GM23338 (cell line): Measurements from ENCODE around the gene UFD1. TPM values are rescaled to one million over a fixed set of nuclear protein-coding genes. Genes with fewer than 3 reads are reported as not detected.

ENCODE experiments used
- ATAC-seq: fragments of 200-7000 bp; cut with Tn5 transposase; 3 replicates; pipeline ENCODE4 v1.9.1; 2020
- DNase-seq: peaks from one replicate; pipeline ENCODE4 v3.0.0-alpha.2; 2015; ENCODE audit warnings: low spot score
- H2AFZ ChIP-seq: fragments of 200-600 bp; sonication (generic); 2 replicates; pipeline ENCODE4 v1.8.0; 2016; ENCODE audit warnings: antibody characterized with exemption, mild to moderate bottlenecking, moderate library complexity
- H3F3A ChIP-seq: fragments of 200-600 bp; sonication (generic); replicated peaks from 2 replicates; pipeline ENCODE4 v1.8.0; 2017; ENCODE audit warnings: antibody characterized with exemption, mixed run types, low read depth
- H3K27ac ChIP-seq: fragments of 200-600 bp; sonication (generic); 2 replicates; pipeline ENCODE4 v1.6.1; 2016; ENCODE audit warnings: low read depth
- H3K27me3 ChIP-seq: fragments of 200-600 bp; sonication (generic); 2 replicates; pipeline ENCODE4 v1.8.0; 2016; ENCODE audit warnings: mild to moderate bottlenecking, mixed run types, moderate library complexity; ENCODE audit not compliant: insufficient read depth
- H3K36me3 ChIP-seq: fragments of 200-600 bp; sonication (generic); 2 replicates; pipeline ENCODE4 v1.8.0; 2016; ENCODE audit warnings: mild to moderate bottlenecking; ENCODE audit not compliant: insufficient read depth
- H3K4me1 ChIP-seq: fragments of 200-600 bp; sonication (generic); 2 replicates; pipeline ENCODE4 v1.8.0; 2016; ENCODE audit warnings: mild to moderate bottlenecking, moderate library complexity; ENCODE audit not compliant: insufficient read depth
- H3K4me2 ChIP-seq: fragments of 200-600 bp; sonication (generic); 2 replicates; pipeline ENCODE4 v1.7.1; 2017; ENCODE audit warnings: mixed run types
- H3K4me3 ChIP-seq: fragments of 200-600 bp; sonication (generic); 2 replicates; pipeline ENCODE4 v1.6.1; 2016; ENCODE audit warnings: mixed run types
- H3K79me2 ChIP-seq: fragments of 200-600 bp; sonication (generic); replicated peaks from 2 replicates; pipeline ENCODE4 v1.8.0; 2017; ENCODE audit warnings: mild to moderate bottlenecking; ENCODE audit not compliant: insufficient read depth
- H3K9me2 ChIP-seq: fragments of 200-600 bp; sonication (generic); 2 replicates; pipeline ENCODE4 v1.8.0; 2017; ENCODE audit not compliant: insufficient read depth
- H4K20me1 ChIP-seq: fragments of 200-600 bp; sonication (generic); replicated peaks from 2 replicates; pipeline ENCODE4 v1.8.0; 2017; ENCODE audit warnings: mild to moderate bottlenecking; ENCODE audit not compliant: insufficient read depth
- H3K27ac Mint-ChIP-seq: 2 replicates; pipeline ENCODE4 v1.8.0; 2020; ENCODE audit warnings: inconsistent platforms, mild to moderate bottlenecking, moderate library complexity, mixed read lengths
- H3K27me3 Mint-ChIP-seq: 3 replicates; pipeline ENCODE4 v1.8.0; 2022; ENCODE audit warnings: low read depth, mild to moderate bottlenecking, moderate library complexity, mixed read lengths, inconsistent platforms; ENCODE audit not compliant: insufficient read depth, poor library complexity
- H3K36me3 Mint-ChIP-seq: 3 replicates; pipeline ENCODE4 v1.8.0; 2021; ENCODE audit warnings: low read depth, mild to moderate bottlenecking, inconsistent platforms, moderate library complexity, mixed read lengths
- H3K4me1 Mint-ChIP-seq: 3 replicates; pipeline ENCODE4 v1.8.0; 2020; ENCODE audit warnings: mild to moderate bottlenecking, inconsistent platforms, mixed read lengths
- H3K4me3 Mint-ChIP-seq: 3 replicates; pipeline ENCODE4 v1.8.0; 2021; ENCODE audit warnings: moderate library complexity, mild to moderate bottlenecking, inconsistent platforms, mixed read lengths
- H3K9me3 Mint-ChIP-seq: 3 replicates; pipeline ENCODE4 v1.8.0; 2020; ENCODE audit warnings: moderate library complexity, mild to moderate bottlenecking, inconsistent platforms, mixed read lengths
- JUNB ChIP-seq: IDR thresholded peaks from one replicate; pipeline ENCODE4 v1.6.1; 2016; ENCODE audit warnings: antibody characterized with exemption; ENCODE audit not compliant: unreplicated experiment
- NANOG ChIP-seq: IDR thresholded peaks from 2 replicates; pipeline ENCODE4 v1.6.1; 2016; ENCODE audit warnings: antibody characterized with exemption, borderline replicate concordance
- REST ChIP-seq: IDR thresholded peaks from one replicate; pipeline ENCODE4 v1.6.1; 2018; ENCODE audit warnings: antibody characterized with exemption; ENCODE audit not compliant: unreplicated experiment
- ZNF114 ChIP-seq: fragments of 250-450 bp; sonication (Bioruptor Pico); IDR thresholded peaks from 2 replicates; pipeline ENCODE4 v1.5.0; 2020; ENCODE audit warnings: mild to moderate bottlenecking, moderate library complexity
- ZNF462 ChIP-seq: fragments of 250-450 bp; sonication (Bioruptor Pico); IDR thresholded peaks from 2 replicates; pipeline ENCODE4 v1.5.0; 2020; ENCODE audit warnings: mild to moderate bottlenecking, moderate library complexity
- polyA plus RNA-seq: library from polyadenylated mRNA; unstranded; fragments of >200 nt; fragmentation: Nextera tagmentation; extraction: Ambion mirVana; gene quantifications from 2 replicates; pipeline ENCODE4 v1.2.1, GENCODE V29; 2016
- total RNA-seq: library from RNA; depleted of rRNA; stranded (reverse); fragments of >200 nt; shearing (Covaris generic); gene quantifications from 2 replicates; pipeline ENCODE4 v1.2.3, GENCODE V29; 2014

The UFD1 gene
- total and polyA plus RNA-seq, 2 experiments from 2014 or later = 53.5 to 93.8 TPM

- peaks cover 3% of the 10 kb centered on the region for H3K27me3 Mint-ChIP-seq
- peaks cover 34% of the 10 kb centered on the region for H3K36me3 Mint-ChIP-seq
- TF ChIP-seq ZNF462 (CRISPR knock-in tag) (no peak), JUNB (no peak), REST (no peak), ZNF114 (CRISPR knock-in tag) (no peak), NANOG (no peak)
Observed at GRCh38 chr22:19482297-19482696, 3.3 kb upstream of the UFD1 start.

More at GRCh38 chr22:19482297-19482696, 3.3 kb upstream of the UFD1 start:
- H4K20me1 ChIP-seq = peaks cover 21% of the 10 kb centered on the region
- Mint-ChIP-seq H3K9me3 (no peaks in the 10 kb centered on the region), H3K27ac (no peak overlapping the region), H3K4me3 (no peak overlapping the region), H3K4me1 (peaks cover 14% of the 10 kb centered on the region)
- H3K9me2 ChIP-seq = no peaks in the 10 kb centered on the region
- no peak overlapping the region for H2AFZ ChIP-seq
- no peak overlapping the region for H3K4me3 ChIP-seq
- no peak overlapping the region for H3K4me2 ChIP-seq
- ATAC-seq (no peak), DNase-seq (no peak)
- H3K27ac ChIP-seq = no peak overlapping the region
- peaks cover 27% of the 10 kb centered on the region for H3K79me2 ChIP-seq
- H3K27me3 ChIP-seq = no peaks in the 10 kb centered on the region
- H3K36me3 ChIP-seq = peaks cover 29% of the 10 kb centered on the region
- no peaks in the 10 kb centered on the region for H3F3A ChIP-seq
- peaks cover 13% of the 10 kb centered on the region for H3K4me1 ChIP-seq
